ENCODE results near the gene PPP2R2D.

Gene PPP2R2D

DNA sequence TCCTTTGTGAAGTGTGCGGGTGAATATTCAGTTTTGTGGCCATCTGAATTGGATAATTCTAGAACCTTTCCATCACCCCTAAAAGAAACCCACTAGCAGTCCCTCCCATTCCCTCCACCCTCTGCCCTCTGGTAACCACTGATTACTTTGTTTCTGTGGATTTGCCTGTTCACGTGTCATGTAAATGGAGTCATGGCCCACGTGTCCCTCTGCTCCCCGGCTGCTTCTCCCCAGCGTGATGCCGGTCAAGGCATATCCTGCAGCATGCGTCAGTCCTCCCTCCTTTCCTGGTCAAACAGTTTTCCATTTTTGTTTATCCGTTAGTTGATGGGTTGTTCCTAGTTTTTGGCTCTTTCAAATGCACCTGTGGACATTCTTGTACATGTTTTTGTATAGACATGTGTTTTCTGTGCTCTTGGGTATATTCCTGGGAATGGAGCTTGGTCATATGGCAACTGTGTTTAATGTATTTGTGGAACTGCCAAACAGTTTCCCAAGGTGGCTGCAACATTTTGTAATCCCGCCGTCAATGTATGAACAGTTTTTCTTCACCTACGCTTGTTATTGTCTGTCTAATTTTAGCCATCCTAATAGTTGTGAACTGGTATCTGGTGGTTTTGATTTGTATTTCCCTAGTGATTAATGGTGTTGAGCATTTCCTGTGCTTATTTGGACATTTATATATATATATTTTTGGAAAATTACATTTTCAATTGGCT, 22.4 kb downstream of the PPP2R2D start:
- ChIA-PET POLR2A (no interaction called here), CTCF (interaction anchor here (1.0 to 1.8 kb wide), 3 partner anchors 12 to 100 kb away, joined by 3 to 5 read pairs (median 3); no protein-coding TSS in a partner anchor)
- TF ChIP-seq, protein P1, sequence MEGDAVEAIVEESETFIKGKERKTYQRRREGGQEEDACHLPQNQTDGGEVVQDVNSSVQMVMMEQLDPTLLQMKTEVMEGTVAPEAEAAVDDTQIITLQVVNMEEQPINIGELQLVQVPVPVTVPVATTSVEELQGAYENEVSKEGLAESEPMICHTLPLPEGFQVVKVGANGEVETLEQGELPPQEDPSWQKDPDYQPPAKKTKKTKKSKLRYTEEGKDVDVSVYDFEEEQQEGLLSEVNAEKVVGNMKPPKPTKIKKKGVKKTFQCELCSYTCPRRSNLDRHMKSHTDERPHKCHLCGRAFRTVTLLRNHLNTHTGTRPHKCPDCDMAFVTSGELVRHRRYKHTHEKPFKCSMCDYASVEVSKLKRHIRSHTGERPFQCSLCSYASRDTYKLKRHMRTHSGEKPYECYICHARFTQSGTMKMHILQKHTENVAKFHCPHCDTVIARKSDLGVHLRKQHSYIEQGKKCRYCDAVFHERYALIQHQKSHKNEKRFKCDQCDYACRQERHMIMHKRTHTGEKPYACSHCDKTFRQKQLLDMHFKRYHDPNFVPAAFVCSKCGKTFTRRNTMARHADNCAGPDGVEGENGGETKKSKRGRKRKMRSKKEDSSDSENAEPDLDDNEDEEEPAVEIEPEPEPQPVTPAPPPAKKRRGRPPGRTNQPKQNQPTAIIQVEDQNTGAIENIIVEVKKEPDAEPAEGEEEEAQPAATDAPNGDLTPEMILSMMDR (IDR thresholded peaks at IDR 0.05; ENCODE audit: insufficient read depth, low read length, missing control alignments) = no peak
- no peak overlapping the region for H3K4me3 ChIP-seq (ENCODE audit: low read depth, low read length)
- DNase-seq (ENCODE audit: low read depth, low spot score) = no peak

DNA sequence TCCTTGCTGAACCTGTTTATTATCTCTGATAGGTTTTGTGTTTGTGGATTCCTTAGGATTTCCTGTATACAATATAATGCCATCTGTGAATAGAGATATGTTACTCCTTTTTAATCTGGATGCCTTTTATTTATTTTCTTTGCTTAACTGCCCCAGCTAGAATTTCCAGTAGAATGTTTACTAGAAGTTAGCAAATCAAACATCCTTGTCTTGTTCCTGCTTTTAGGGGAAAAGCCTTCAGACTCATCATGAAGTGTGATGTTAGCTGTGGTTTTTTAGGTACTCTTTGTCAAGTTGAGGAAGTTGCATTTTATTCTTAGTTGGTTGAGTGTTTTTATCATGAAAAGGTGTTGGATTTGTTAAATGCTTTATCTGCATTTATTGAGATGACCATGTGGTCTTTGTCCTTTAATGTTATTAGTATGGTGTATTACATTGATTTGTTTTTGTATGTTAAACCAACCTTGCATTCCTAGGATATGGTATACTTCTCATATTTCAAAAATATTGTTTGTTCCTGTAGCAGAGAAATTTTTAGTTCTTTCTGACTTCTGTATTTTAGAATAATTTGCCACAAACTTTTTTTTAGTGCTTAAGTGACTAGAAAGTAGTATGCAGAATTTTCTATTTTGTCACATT, 24.3 kb downstream of the PPP2R2D start:
- no peak for DNase-seq (ENCODE audit: low read depth, low spot score)
- TF ChIP-seq, protein P1 (IDR thresholded peaks at IDR 0.05; ENCODE audit: insufficient read depth, low read length, missing control alignments) = no peak
- CTCF ChIA-PET = interaction anchor here (1.8 kb wide), 1 partner anchor 98 kb away, joined by 5 read pairs; no protein-coding TSS in a partner anchor
- POLR2A ChIA-PET = no interaction called here
- H3K4me3 ChIP-seq (ENCODE audit: low read depth, low read length) = no peak overlapping the region

DNA sequence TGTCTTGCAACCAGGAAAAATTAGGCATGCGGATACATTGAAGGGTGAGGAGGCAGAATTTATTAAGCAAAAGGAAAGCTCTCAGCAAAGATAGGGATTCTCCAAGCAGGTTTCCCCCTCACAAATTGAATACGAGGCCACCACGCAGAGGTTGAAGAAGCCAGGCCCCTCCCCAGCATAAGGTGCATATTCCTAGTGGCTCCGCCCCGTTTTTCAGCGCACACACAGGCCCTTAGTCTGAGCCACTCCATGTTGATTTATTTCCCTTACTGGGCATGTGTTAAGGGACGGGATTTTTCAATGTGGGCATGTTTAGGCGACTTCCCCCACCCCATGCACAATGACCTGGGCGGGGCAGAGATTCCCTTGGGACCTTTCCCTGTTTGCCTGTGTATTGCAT, 24.9 kb downstream of the PPP2R2D start:
- TF ChIP-seq, protein P1 (IDR thresholded peaks at IDR 0.05; ENCODE audit: insufficient read depth, low read length, missing control alignments) = no peak
- ChIA-PET POLR2A (no interaction called here), CTCF (interaction anchor here (1.4 kb wide), 1 partner anchor 55 kb away, joined by 3 read pairs; no protein-coding TSS in a partner anchor)
- H3K4me3 ChIP-seq (ENCODE audit: low read depth, low read length) = no peak overlapping the region
- no peak for DNase-seq (ENCODE audit: low read depth, low spot score)

DNA sequence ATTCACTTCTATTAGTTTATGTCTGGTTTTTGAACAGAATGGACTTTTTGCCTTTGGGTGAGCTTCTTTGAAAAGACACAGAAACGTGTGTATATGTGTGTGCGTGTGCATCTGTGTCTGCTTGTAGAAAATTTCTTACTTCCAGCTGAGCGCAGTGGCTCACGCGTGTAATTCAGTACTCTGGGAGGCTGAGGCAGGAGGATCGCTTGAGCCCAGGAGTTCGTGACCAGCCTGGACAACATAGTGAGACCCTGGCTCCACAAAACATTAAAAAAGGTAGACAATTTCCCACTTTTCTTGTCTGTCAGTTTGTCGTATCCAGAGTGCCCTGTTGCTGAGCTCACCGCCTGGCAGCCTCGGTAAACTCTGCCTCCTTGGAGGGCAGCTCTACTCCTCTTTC, 25.4 kb downstream of the PPP2R2D start:
- TF ChIP-seq, protein P1 (IDR thresholded peaks at IDR 0.05; ENCODE audit: insufficient read depth, low read length, missing control alignments) = no peak
- no peak overlapping the region for H3K4me3 ChIP-seq (ENCODE audit: low read depth, low read length)
- CTCF ChIA-PET = interaction anchor here (1.4 kb wide), 1 partner anchor 55 kb away, joined by 3 read pairs; no protein-coding TSS in a partner anchor
- POLR2A ChIA-PET = no interaction called here
- DNase-seq (ENCODE audit: low read depth, low spot score) = no peak

DNA sequence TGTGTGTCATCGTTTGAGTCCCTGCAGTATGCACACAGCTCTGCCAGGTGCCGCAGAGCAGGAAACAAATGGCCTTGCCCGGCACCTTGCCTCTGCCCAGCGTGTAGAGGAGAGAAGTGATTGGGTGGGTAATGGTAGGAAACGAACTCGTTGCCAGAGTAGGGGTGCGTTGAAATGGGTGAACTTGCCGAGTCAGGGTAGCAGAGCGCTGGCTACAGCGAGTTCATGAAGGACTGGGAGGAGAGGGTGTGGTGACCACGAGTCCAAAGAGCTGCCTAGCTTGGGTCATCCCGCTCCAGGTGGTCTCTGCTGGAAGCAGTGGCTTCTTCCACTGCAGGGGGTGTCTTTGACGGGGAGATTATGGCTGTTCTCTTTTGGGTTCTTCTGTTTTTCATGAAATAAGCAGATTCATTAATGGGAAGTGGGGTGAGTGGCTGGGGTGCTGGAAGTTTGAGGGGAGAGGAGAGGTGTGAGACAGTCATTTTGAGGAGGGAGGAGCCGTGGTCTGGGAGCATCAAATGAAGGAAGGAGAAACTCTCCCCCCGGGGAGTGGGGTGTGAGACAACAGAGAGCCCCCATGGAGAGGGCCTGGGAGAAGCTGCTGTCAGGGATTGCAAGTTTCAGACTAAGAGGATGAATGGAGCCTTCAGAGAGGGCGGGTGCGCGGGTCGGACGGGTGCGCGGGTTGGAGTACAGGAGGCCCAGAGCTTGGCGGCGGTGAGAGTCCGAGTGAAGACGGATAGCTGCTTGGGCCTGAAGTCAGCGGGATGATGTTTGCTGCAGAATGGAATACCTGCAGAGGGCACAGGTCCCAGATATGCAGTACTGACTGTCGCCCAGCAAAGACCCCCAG, 26.2 kb downstream of the PPP2R2D start:
- CTCF ChIA-PET = interaction anchor here (1.4 kb wide), 1 partner anchor 54 kb away, joined by 3 read pairs; no protein-coding TSS in a partner anchor
- no peak for DNase-seq (ENCODE audit: low read depth, low spot score)
- TF ChIP-seq, protein P1 (IDR thresholded peaks at IDR 0.05; ENCODE audit: insufficient read depth, low read length, missing control alignments) = no peak
- POLR2A ChIA-PET = no interaction called here
- no peak overlapping the region for H3K4me3 ChIP-seq (ENCODE audit: low read depth, low read length)
